ENCODE results near the gene ASB11.
"Not testable (repeated sequence)": the region's sequence is repeated elsewhere in the genome, so short reads cannot be mapped to it uniquely, and the experiment has no call there.

ASB11 gene

DNA sequence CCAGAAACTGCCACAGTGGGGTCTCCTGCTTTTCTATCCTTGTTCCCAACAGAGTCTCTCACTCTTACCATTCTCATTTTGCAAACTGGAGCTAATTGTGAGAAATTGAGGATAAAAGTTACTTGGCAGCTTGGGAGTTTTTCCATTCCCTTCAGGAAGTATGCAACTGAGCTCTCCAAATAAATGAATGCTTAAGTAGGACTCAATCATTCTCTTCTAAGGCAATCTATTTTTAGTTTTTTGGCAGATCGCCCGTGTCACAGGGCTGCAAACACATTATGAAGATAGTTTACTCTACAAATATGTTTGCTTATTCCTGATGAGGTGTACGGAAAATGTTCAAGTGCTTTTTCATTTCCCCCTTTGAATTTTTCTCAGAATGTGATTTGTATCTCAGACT is 5.3 kb downstream of the ASB11 start (continued):
- TF ChIP-seq ZNF148 (tag by site-specific recombination; IDR thresholded peaks at IDR 0.05; ENCODE audit: borderline replicate concordance): no peak

GRCh38 chrX:15305899-15306298 is 9.5 kb downstream of the ASB11 start:
- H3K36me3 ChIP-seq (ENCODE audit: control insufficient read depth in 2 of 2, insufficient read depth in 1 of 2, low read length in 2 of 2); H3K4me1 ChIP-seq (ENCODE audit: control insufficient read depth, insufficient read depth, low read length); H3K4me3 ChIP-seq (ENCODE audit: low read depth, low read length); H3K9me3 ChIP-seq (ENCODE audit: control insufficient read depth, insufficient read depth, low read depth, low read length); POLR2A ChIA-PET; H3K27ac ChIP-seq (ENCODE audit: extremely low read depth, low read depth, low read length): not testable (repeated sequence)
- TF ChIP-seq ZBTB17 (tag by site-specific recombination; IDR thresholded peaks at IDR 0.05) (peak; percentile 72), ZNF518A (tag by site-specific recombination; conservative IDR thresholded peaks at IDR 0.05; ENCODE audit: low read depth) (peak; percentile 40; the same call in 1 of the 2 replicates), ZNF324 (tag by site-specific recombination; IDR thresholded peaks at IDR 0.05) (0 out of 2 replicates have a peak, but pooled peaks have one; percentile 19), YY2 (tag by site-specific recombination; IDR thresholded peaks at IDR 0.05) (0 out of 2 replicates have a peak, but pooled peaks have one; percentile 28)
- TF ChIP-seq, protein P1, sequence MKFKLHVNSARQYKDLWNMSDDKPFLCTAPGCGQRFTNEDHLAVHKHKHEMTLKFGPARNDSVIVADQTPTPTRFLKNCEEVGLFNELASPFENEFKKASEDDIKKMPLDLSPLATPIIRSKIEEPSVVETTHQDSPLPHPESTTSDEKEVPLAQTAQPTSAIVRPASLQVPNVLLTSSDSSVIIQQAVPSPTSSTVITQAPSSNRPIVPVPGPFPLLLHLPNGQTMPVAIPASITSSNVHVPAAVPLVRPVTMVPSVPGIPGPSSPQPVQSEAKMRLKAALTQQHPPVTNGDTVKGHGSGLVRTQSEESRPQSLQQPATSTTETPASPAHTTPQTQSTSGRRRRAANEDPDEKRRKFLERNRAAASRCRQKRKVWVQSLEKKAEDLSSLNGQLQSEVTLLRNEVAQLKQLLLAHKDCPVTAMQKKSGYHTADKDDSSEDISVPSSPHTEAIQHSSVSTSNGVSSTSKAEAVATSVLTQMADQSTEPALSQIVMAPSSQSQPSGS (tag by site-specific recombination; IDR thresholded peaks at IDR 0.05; ENCODE audit: low read depth): peak; percentile 65; the same call in 1 of the 2 replicates
- CTCF ChIA-PET: interaction anchor here (0.6 to 0.9 kb wide), 3 partner anchors 10 to 38 kb away, joined by 3 to 4 read pairs (median 3); partner anchors contain the start of gene ASB11

DNA sequence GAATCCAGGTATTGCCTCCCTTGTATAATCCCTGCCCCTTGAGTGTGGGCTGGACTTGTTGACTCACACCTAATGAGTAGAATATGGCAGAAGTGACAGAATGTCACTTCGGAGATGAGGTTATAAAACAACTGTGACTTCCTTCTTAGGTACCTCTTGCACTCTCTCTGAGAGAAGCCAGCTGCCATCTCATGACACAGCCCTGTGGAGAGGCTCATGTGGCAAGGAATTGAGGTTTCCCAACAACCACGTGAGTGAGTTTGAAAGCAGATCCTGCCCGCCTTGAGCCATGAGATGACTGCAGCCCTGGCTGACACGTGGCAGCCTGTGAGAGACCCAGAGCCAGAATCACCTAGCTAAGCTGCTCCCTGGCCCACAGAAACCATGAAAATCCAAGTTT is 13.5 kb downstream of the ASB11 start:
- H3K4me3 ChIP-seq (ENCODE audit: low read depth, low read length): no peak overlapping the region
- no peak overlapping the region for H3K27ac ChIP-seq (ENCODE audit: extremely low read depth, low read depth, low read length)
- ChIA-PET POLR2A (no interaction called here), CTCF (interaction anchor here (1.1 to 2.2 kb wide), 3 partner anchors 165 to 263 kb away, joined by 3 to 9 read pairs (median 7); no protein-coding TSS in a partner anchor)
- no peaks in the 10 kb centered on the region for H3K9me3 ChIP-seq (ENCODE audit: control insufficient read depth, insufficient read depth, low read depth, low read length)
- TF ChIP-seq ZNF366 (tag by site-specific recombination; conservative IDR thresholded peaks at IDR 0.05): no peak
- TF ChIP-seq, protein P1 (tag by site-specific recombination; IDR thresholded peaks at IDR 0.05; ENCODE audit: low read depth): no peak
- no peaks in the 10 kb centered on the region for H3K4me1 ChIP-seq (ENCODE audit: control insufficient read depth, insufficient read depth, low read length)
- no peaks in the 10 kb centered on the region for H3K36me3 ChIP-seq (ENCODE audit: control insufficient read depth in 2 of 2, insufficient read depth in 1 of 2, low read length in 2 of 2)
